Panc1 (cell line): ENCODE measurements around the gene HRH2. TPM values are rescaled to one million over a fixed set of nuclear protein-coding genes. Genes with fewer than 3 reads are reported as not detected.

Experiments used
- ATAC-seq: fragments of 200-7000 bp; cut with Tn5 transposase; 2 replicates; pipeline ENCODE4 v1.9.1; 2020; ENCODE audit warnings: mild to moderate bottlenecking, moderate library complexity
- BruUV-seq: library from RNA; stranded (reverse); fragments of 400-500 nt; replicated peaks from 2 replicates; lab custom pipeline; 2021; lab: Mats Ljungman, UMichigan
- CTCF ChIA-PET: fragments of 300-600 bp; sonication (Branson Sonifier 250); formaldehyde crosslinking; loops from one replicate; lab custom pipeline; 2022; ENCODE audit warnings: antibody characterized with exemption; lab: Charles Lee
- POLR2A ChIA-PET: fragments of 300-600 bp; sonication (Branson Sonifier 250); formaldehyde crosslinking; loops from one replicate; lab custom pipeline; 2022; ENCODE audit warnings: antibody characterized with exemption; lab: Charles Lee
- DNase-seq: peaks from one replicate; pipeline ENCODE4 v3.0.0-alpha.2; 2010; ENCODE audit warnings: low read depth, low spot score
- H3K27ac ChIP-seq: 2 replicates; pipeline ENCODE4 v1.5.1; 2011; ENCODE audit warnings: mild to moderate bottlenecking, low read length, inconsistent platforms
- H3K27me3 ChIP-seq: fragments of 200-500 bp; sonication (Bioruptor generic); 2 replicates; pipeline ENCODE4 v1.6.0; 2014; ENCODE audit warnings: low read length, inconsistent platforms; ENCODE audit not compliant: control insufficient read depth, insufficient read depth
- H3K36me3 ChIP-seq: fragments of 200-500 bp; sonication (Bioruptor generic); 2 replicates; pipeline ENCODE4 v1.5.1; 2014; ENCODE audit warnings: inconsistent platforms, mild to moderate bottlenecking, low read length, moderate library complexity; ENCODE audit not compliant: control insufficient read depth, insufficient read depth
- H3K4me1 ChIP-seq: 2 replicates; pipeline ENCODE4 v1.5.1; 2011; ENCODE audit warnings: inconsistent platforms, mild to moderate bottlenecking, low read length, moderate library complexity; ENCODE audit not compliant: control insufficient read depth, insufficient read depth
- H3K4me3 ChIP-seq, 2 experiments: 2 replicates each; pipeline ENCODE4 v1.5.1; 2011 to 2012; ENCODE audit warnings: low read depth in 2 of 2, low read length in 2 of 2, mild to moderate bottlenecking in 2 of 2, inconsistent platforms in 1 of 2, moderate library complexity in 1 of 2
- H3K9me3 ChIP-seq: fragments of 200-500 bp; sonication (Bioruptor generic); 2 replicates; pipeline ENCODE4 v1.5.1; 2014; ENCODE audit warnings: low read depth, mild to moderate bottlenecking, inconsistent platforms, low read length, moderate library complexity; ENCODE audit not compliant: control insufficient read depth, insufficient read depth
- POLR2AphosphoS5 ChIP-seq: IDR thresholded peaks from 2 replicates; pipeline ENCODE4 v1.6.1; 2012; ENCODE audit warnings: mild to moderate bottlenecking, low read depth, low read length, moderate library complexity
- SIN3A ChIP-seq: IDR thresholded peaks from 2 replicates; pipeline ENCODE4 v1.6.1; 2012; ENCODE audit warnings: low read depth, mild to moderate bottlenecking, low read length, moderate library complexity, borderline replicate concordance; ENCODE audit not compliant: insufficient read depth
- TCF7L2 ChIP-seq: IDR thresholded peaks from 2 replicates; pipeline ENCODE4 v1.6.1; 2011; ENCODE audit warnings: mild to moderate bottlenecking, low read depth, low read length, inconsistent platforms
- in situ Hi-C: cut with HindIII; loops from 2 replicates; pipeline ENCODE4 v1.10.0; 2016; ENCODE audit warnings: low sequenced_read_pairs, low pct_unique_long_range_greater_than_20kb
- intact Hi-C: fragments of 100-400 bp; cut with micrococcal nuclease; formaldehyde crosslinking; loops from one replicate; pipeline ENCODE4 v1.10.0; 2022; ENCODE audit not compliant: unreplicated experiment
- total RNA-seq: library from RNA; stranded (reverse); gene quantifications from one replicate; pipeline ENCODE4 v1.2.1, GENCODE V29; 2021; ENCODE audit not compliant: unreplicated experiment
- TF ChIP-seq, protein P1 (sequence below), 2 experiments: IDR thresholded peaks; 2 replicates each; pipeline ENCODE4 v1.6.1; 2011 to 2012; ENCODE audit warnings: low read depth in 2 of 2, control low read depth in 1 of 2, low read length in 1 of 2, mild to moderate bottlenecking in 1 of 2, moderate library complexity in 1 of 2; ENCODE audit not compliant: insufficient read depth in 1 of 2
- TF ChIP-seq, protein P2 (sequence below): fragments of 450-650 bp; IDR thresholded peaks from 2 replicates; pipeline ENCODE4 v1.5.1; 2017; ENCODE audit warnings: mild to moderate bottlenecking

The HRH2 gene
- total RNA-seq, 1 experiment from 2014 or later: 0.33 TPM

DNA sequence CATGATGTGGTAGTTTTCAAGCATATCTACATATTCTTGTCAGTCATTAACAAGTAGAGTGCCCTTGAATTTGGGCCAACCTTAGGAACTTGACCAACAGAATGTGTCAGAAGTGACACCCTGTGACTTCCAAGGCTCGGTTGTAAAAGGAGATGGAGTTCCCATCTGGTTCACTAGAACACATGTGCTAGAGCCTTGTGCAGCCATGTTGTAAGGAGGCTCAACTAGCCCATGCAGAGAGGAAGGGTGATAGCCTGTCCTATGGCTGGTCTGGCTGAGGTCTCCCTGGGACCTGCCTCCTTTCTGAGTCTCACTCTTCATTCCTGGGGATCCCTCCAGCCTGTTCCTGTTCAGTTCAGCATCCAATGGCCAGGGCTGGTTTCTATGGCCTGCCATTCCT lies 28.1 kb upstream of the HRH2 start:
- in situ Hi-C loops (no loop called here), intact Hi-C loops (no loop called here)
- Histone ChIP-seq H3K4me3 (no peak overlapping the region), H3K4me1 (no peaks in the 10 kb centered on the region), H3K36me3 (no peaks in the 10 kb centered on the region), H3K9me3 (no peaks in the 10 kb centered on the region), H3K27me3 (no peaks in the 10 kb centered on the region; the same call in none of the 2 replicates), H3K27ac (no peak overlapping the region)
- TF ChIP-seq, protein P1, sequence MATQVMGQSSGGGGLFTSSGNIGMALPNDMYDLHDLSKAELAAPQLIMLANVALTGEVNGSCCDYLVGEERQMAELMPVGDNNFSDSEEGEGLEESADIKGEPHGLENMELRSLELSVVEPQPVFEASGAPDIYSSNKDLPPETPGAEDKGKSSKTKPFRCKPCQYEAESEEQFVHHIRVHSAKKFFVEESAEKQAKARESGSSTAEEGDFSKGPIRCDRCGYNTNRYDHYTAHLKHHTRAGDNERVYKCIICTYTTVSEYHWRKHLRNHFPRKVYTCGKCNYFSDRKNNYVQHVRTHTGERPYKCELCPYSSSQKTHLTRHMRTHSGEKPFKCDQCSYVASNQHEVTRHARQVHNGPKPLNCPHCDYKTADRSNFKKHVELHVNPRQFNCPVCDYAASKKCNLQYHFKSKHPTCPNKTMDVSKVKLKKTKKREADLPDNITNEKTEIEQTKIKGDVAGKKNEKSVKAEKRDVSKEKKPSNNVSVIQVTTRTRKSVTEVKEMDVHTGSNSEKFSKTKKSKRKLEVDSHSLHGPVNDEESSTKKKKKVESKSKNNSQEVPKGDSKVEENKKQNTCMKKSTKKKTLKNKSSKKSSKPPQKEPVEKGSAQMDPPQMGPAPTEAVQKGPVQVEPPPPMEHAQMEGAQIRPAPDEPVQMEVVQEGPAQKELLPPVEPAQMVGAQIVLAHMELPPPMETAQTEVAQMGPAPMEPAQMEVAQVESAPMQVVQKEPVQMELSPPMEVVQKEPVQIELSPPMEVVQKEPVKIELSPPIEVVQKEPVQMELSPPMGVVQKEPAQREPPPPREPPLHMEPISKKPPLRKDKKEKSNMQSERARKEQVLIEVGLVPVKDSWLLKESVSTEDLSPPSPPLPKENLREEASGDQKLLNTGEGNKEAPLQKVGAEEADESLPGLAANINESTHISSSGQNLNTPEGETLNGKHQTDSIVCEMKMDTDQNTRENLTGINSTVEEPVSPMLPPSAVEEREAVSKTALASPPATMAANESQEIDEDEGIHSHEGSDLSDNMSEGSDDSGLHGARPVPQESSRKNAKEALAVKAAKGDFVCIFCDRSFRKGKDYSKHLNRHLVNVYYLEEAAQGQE (IDR thresholded peaks at IDR 0.05; ENCODE audit: insufficient read depth in 1 of 2, low read depth in 2 of 2, low read length in 1 of 2): no peak
- TF ChIP-seq TCF7L2 (no peak), POLR2AphosphoS5 (no peak), SIN3A (no peak)
- TF ChIP-seq, protein P2, sequence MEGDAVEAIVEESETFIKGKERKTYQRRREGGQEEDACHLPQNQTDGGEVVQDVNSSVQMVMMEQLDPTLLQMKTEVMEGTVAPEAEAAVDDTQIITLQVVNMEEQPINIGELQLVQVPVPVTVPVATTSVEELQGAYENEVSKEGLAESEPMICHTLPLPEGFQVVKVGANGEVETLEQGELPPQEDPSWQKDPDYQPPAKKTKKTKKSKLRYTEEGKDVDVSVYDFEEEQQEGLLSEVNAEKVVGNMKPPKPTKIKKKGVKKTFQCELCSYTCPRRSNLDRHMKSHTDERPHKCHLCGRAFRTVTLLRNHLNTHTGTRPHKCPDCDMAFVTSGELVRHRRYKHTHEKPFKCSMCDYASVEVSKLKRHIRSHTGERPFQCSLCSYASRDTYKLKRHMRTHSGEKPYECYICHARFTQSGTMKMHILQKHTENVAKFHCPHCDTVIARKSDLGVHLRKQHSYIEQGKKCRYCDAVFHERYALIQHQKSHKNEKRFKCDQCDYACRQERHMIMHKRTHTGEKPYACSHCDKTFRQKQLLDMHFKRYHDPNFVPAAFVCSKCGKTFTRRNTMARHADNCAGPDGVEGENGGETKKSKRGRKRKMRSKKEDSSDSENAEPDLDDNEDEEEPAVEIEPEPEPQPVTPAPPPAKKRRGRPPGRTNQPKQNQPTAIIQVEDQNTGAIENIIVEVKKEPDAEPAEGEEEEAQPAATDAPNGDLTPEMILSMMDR: no peak
- CTCF ChIA-PET: no interaction called here
- POLR2A ChIA-PET: no interaction called here
- BruUV-seq: no TSS peak
- no peak for ATAC-seq
- no peak for DNase-seq

DNA sequence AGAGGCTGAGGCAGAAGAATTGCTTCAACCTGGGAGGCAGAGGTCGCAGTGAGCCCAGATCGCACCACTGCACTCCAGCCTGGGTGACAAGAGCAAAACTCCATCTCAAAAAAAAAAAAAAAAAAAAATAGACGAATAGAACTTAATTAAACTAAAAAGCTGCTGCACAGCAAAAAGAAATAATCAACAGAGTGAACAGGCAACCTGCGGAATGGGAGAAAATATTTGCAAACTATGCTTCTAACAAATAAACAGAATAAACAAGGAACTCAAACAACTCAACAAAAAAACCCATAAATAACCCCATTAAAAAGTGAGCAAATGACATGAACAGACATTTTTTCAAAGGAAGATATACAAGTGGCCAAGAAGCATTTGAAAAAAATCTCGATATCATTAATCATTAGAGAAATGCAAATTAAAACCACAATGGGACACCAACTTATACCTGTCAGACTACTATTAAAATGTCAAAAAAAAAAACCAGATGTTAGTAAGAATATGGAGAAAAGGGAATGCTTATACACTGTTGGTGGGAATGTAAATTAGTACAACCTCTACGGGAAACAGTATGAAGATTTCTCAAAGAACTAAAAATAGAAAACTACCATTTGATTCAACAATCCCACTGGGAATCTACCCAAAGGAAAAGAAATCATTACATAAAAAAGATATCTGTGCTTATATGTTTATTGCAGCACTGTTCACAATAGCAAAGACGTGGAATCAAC lies 21.9 kb upstream of the HRH2 start:
- no peaks in the 10 kb centered on the region for H3K36me3 ChIP-seq
- peaks cover 2% of the 10 kb centered on the region; the same call in 1 of the 2 replicates for H3K27me3 ChIP-seq
- H3K4me3 ChIP-seq: no peak overlapping the region
- DNase-seq (no peak), ATAC-seq (no peak)
- no TSS peak for BruUV-seq
- in situ Hi-C loops (no loop called here), intact Hi-C loops (no loop called here)
- ChIA-PET POLR2A (interaction anchor here (0.7 kb wide), 1 partner anchor 87 kb away, joined by 3 read pairs; no protein-coding TSS in a partner anchor), CTCF (no interaction called here)
- H3K9me3 ChIP-seq: no peaks in the 10 kb centered on the region
- no peak overlapping the region for H3K27ac ChIP-seq
- H3K4me1 ChIP-seq: no peaks in the 10 kb centered on the region
- TF ChIP-seq, protein P1 (IDR thresholded peaks at IDR 0.05; ENCODE audit: insufficient read depth in 1 of 2, low read depth in 2 of 2, low read length in 1 of 2): no peak
- TF ChIP-seq POLR2AphosphoS5: no peak
- TF ChIP-seq, protein P2: no peak
- no peak for TF ChIP-seq TCF7L2
- no peak for TF ChIP-seq SIN3A
